ENCODE measurements around the gene SLC13A4.

The SLC13A4 gene

GRCh38 chr7:135713836-135714470 lies 14.0 kb downstream of the SLC13A4 start:
- peak overlapping the region; percentile 30 for H3K4me3 ChIP-seq
- DNase-seq (ENCODE audit: low spot score), result no peak
- peak overlapping the region; percentile 59 to 75 for H3K27ac ChIP-seq
- TF ChIP-seq, protein P1, sequence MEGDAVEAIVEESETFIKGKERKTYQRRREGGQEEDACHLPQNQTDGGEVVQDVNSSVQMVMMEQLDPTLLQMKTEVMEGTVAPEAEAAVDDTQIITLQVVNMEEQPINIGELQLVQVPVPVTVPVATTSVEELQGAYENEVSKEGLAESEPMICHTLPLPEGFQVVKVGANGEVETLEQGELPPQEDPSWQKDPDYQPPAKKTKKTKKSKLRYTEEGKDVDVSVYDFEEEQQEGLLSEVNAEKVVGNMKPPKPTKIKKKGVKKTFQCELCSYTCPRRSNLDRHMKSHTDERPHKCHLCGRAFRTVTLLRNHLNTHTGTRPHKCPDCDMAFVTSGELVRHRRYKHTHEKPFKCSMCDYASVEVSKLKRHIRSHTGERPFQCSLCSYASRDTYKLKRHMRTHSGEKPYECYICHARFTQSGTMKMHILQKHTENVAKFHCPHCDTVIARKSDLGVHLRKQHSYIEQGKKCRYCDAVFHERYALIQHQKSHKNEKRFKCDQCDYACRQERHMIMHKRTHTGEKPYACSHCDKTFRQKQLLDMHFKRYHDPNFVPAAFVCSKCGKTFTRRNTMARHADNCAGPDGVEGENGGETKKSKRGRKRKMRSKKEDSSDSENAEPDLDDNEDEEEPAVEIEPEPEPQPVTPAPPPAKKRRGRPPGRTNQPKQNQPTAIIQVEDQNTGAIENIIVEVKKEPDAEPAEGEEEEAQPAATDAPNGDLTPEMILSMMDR (IDR thresholded peaks at IDR 0.05), result no peak

- no peak overlapping the region for H3K27ac ChIP-seq
- TF ChIP-seq, protein P1 (IDR thresholded peaks at IDR 0.05), result no peak
- DNase-seq (ENCODE audit: low spot score), result no peak
- no peak overlapping the region for H3K4me3 ChIP-seq
Measured at GRCh38 chr7:135712796-135713195, 15.2 kb downstream of the SLC13A4 start.

GRCh38 chr7:135712182-135712782 lies 15.7 kb downstream of the SLC13A4 start:
- no peak overlapping the region for H3K4me3 ChIP-seq
- H3K27ac ChIP-seq, result no peak overlapping the region
- DNase-seq (ENCODE audit: low spot score), result no peak
- TF ChIP-seq, protein P1 (IDR thresholded peaks at IDR 0.05), result no peak

GRCh38 chr7:135711139-135711469 lies 16.9 kb downstream of the SLC13A4 start:
- Histone ChIP-seq H3K4me3 (no peak overlapping the region), H3K27ac (no peak overlapping the region)
- DNase-seq (ENCODE audit: low spot score), result no peak
- TF ChIP-seq, protein P1 (IDR thresholded peaks at IDR 0.05), result no peak

DNA sequence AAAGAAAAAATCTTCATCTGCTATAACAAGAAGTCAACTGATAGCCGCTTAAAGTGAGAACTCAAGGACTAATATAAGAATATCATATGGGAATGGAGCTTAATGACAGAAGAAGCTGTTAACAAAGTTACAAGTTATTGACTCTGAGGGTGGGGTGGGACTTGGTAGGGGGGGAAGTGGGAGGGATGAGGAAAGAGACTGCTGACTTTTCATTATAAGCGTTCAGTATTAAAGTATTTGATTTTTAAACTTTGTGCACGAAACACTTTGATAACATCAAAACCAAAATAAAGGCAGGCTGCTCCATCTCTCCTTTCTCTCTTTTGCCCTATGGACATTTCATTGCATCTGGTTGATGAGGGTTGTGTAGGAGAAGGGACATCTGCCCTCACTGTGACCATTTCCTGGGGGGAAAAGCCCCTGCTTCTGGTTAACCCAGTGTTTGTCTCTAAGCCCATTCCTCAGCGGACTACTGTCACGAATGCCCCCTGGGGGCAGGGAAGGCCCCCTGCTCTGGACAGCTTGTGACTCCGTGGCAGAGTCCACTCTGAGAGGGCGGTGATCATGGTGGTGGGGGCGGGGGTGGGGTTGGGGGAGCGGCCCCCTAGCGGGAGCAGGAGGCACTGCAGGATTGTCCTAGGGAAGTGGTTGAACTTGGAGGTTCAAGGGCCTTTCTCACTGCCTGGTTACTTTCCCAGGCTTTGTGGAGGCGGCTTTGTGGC lies 17.4 kb downstream of the SLC13A4 start:
- peak overlapping the region in 1 of 2 donors; percentile 45 for H3K27ac ChIP-seq
- H3K4me3 ChIP-seq, result no peak overlapping the region
- TF ChIP-seq, protein P1 (IDR thresholded peaks at IDR 0.05), result peak; percentile 34
- DNase-seq (ENCODE audit: low spot score), result no peak

DNA sequence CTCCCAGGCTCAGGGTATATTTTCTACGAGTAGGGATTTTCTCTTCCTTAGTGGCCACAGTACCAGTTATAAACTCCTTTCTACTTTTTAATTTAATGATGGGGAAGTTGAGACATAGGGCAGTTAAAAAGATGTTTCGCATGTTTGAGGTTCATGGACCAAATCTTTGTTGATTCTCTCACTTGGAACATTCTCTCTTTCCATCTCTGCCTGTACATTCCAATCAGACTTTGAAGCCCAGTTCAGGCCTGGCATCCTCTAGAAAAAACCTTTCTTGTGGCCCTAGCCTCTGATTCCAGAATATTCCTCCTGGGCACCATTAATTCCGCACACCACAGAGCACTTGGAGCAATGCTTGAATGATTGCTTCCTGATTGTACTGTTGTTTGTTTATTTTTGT lies 18.5 kb downstream of the SLC13A4 start:
- DNase-seq (ENCODE audit: low spot score), result no peak
- TF ChIP-seq, protein P1 (IDR thresholded peaks at IDR 0.05), result no peak
- H3K4me3 ChIP-seq, result no peak overlapping the region

More for the DNA sequence above, 18.5 kb downstream of the SLC13A4 start:
- H3K27ac ChIP-seq, result no peak overlapping the region
